HG02642 (cell line): ENCODE results near the gene TIMM10B.
"Not testable (repeated sequence)": the region's sequence is repeated elsewhere in the genome, so short reads cannot be mapped to it uniquely, and the experiment has no call there.

Source experiments
- ATAC-seq: cut with Tn5 transposase; IDR thresholded peaks from one replicate; pipeline ENCODE4 v1.9.1; 2021; ENCODE audit warnings: mild to moderate bottlenecking; ENCODE audit not compliant: unreplicated experiment, poor library complexity

The TIMM10B gene

GRCh38 chr11:6498544-6498943, 17.2 kb downstream of the TIMM10B start:
- ATAC-seq: no peak

GRCh38 chr11:6502382-6502781, 21.1 kb downstream of the TIMM10B start:
- no peak for ATAC-seq

GRCh38 chr11:6504166-6504565, 22.9 kb downstream of the TIMM10B start:
- ATAC-seq: no peak

- no peak for ATAC-seq
These were observed 24.4 kb downstream of the TIMM10B start for GRCh38 chr11:6505577-6506240.

- ATAC-seq: no peak
These were observed 35.6 kb downstream of the TIMM10B start for GRCh38 chr11:6516865-6517264.

- no peak for ATAC-seq
These were observed 39.0 kb downstream of the TIMM10B start for GRCh38 chr11:6520265-6520664.

GRCh38 chr11:6521946-6522345, 40.6 kb downstream of the TIMM10B start:
- not testable (repeated sequence) for ATAC-seq

GRCh38 chr11:6523253-6523652, 42.0 kb downstream of the TIMM10B start:
- no peak for ATAC-seq

GRCh38 chr11:6526411-6527135, 45.3 kb downstream of the TIMM10B start:
- ATAC-seq: peak; percentile 50

GRCh38 chr11:6529266-6529665, 48.0 kb downstream of the TIMM10B start:
- no peak for ATAC-seq

- no peak for ATAC-seq
These were observed 49.5 kb downstream of the TIMM10B start for GRCh38 chr11:6530848-6531247.

GRCh38 chr11:6531267-6531752, 50.0 kb downstream of the TIMM10B start:
- ATAC-seq: peak; percentile 53
